NK-92 treated with Interleukin-12 subunit alpha and Interleukin-12 subunit beta, amount 100 ng/mL, for 24 hours (cell line): Measurements from ENCODE around the gene ME2.
"Not testable (repeated sequence)": the region's sequence is repeated elsewhere in the genome, so short reads cannot be mapped to it uniquely, and the experiment has no call there.

Source experiments
- DNase-seq: peaks from one replicate; lab custom pipeline; 2025; lab: John Stamatoyannopoulos, UW

The ME2 gene

DNA sequence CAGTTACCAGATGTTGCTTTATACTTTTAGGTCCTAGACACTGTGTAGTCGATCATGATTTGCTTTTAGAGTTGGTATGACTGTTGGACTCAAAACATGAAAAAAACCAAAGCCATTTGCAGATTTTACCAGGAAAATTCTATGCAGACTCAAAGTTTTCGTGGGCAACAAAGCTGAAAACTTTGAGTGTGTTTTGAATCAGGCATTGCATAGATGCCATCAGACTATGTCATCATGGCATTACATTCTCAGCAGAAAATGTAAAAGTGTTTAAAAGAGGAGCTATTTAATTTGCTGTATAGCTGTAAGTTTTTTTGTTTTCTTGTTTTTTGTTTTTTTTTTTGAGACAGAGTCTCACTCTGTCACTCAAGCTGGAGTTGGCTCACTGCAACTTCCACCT is 45.5 kb downstream of the ME2 start:
- DNase-seq = no peak

- DNase-seq = no peak
Measured at GRCh38 chr18:50926521-50926920, 47.6 kb downstream of the ME2 start.

GRCh38 chr18:50928551-50928950 is 49.6 kb downstream of the ME2 start:
- DNase-seq = no peak

- DNase-seq = no peak
Measured at GRCh38 chr18:50933684-50934083, 54.8 kb downstream of the ME2 start.

DNA sequence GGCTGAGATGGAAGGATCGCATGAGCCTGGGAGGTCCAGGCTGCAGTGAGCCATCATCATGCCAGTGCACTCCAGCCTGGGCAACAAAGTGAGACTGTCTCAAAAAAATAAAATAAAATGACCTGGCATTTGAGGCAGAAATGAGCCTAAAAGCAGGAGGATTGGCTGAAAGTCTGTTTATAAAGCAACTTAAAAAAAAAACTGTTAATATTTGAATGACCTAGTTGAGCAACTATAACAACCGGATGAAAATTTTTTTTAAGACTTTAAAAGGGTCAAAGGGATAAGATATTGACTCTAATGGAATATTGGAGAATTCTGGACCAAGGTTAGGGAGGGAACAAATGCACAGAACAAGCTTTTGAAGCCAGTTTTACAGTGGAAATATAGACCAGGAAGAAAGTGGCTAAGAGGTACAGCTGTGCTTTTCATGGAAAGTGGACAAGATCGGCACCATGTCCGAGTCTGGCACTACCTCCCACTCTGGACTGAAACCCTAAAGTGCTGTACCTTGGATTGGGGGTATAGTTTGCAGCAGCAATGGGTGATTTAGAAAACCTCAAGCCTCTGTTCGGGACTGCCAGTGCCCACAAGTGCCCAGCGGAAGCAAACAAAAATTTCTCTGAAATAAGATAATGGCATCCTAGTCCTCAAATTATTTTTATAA is 55.8 kb downstream of the ME2 start:
- no peak for DNase-seq

DNA sequence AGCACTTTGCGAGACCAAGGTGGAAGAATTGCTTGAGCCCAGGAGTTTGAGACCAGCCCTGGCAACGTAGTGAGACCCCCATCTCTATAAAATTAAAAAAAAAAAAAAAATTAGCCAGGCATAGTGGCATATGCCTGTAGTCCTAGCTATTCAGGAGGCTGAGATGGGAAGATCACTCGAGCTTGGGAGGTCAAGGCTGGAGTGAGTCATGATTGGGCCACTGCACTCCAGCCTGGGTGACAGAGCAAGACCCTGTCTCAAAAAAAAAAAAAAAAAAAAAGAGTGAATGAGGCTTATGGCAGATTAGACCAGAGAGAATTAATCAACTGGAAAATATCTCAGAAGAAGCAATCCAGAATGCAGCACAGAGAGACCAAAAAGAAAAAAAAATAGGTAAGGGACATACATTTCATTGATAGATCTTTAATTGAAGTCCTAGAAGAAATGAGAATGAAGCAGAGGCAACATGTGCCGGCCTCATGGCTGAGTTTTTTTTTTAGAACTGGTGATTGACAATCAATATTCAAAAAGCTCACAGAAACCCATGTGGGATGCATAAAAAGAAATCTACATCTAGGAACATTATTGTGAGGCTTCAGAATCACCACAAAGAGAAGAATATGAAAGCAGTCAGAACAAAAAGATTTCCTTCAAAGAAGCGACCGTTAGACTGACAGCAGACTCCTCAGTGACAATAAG is 56.7 kb downstream of the ME2 start:
- no peak for DNase-seq

DNA sequence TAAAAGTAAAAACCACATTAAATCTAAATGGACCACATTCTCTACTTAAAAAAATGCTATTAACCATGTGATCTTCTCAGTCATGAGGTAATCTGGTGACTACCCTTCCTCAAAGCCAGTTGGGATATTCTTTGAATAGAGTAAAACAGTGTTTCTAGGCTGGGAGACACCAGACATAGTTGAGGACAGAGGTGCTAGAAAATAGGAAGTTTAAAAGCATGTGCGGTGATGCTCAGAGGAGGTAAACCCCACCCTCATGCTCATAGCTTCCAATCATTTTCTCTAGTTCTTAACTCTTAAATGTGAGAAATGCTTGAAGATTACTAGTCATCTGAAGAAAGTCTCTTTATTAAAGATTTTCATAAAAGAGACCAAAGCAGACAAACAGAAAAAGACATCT is 58.3 kb downstream of the ME2 start:
- no peak for DNase-seq

GRCh38 chr18:50938912-50939311 is 60.0 kb downstream of the ME2 start:
- DNase-seq = no peak

DNA sequence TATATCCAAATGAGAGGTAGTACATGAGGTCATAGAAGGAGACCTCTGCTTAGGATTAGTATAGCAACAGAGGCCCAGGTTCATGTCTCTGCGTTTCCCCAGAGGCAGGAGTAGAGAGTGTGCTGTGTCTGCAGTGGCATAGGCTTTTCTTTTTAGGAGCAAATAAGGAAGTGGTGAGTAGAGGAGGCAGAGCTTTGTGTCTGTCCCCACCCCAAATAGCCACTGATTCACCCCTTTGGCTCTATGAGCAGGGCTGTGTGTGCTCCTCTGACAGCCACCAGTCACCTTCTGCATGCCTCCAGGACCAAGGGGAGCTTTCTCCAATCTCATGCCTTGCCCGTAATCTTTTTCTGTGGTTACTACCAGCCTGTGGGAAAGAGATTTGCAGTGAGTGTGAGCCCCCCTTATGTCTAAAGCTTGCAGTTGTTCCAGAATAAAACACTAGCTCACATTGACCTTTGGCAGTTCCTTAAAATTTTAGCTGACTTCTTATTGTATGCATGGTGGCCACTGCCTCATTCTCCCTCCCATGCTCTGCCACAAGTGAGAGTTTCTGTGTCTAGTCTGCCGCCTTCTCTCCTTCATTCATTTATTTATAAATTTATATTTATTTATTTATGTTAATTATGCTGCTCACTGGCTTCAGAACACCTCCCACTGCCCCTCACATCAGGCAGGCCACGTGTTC is 65.5 kb downstream of the ME2 start:
- DNase-seq = no peak

- DNase-seq = not testable (repeated sequence)
Measured at GRCh38 chr18:50945918-50946317, 67.0 kb downstream of the ME2 start.

DNA sequence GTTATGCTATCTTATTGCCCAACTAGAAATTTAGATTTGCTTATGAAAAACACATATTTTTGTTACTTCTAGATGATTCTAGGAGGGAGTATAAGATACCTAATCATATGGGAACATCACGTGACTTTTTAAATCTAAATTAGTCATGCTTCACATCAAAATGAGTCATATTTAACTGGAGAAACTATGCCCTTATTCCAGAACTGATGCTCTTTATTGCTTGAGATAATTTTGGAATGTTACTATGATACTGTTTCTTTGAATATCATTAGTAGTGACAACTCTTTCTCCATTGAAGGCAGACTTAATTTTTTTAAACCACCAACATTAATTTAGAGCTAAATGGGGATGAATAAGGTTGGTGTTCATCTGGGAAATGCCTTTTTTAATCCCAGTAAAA is 69.0 kb downstream of the ME2 start:
- no peak for DNase-seq

GRCh38 chr18:50949185-50949584 is 70.3 kb downstream of the ME2 start:
- no peak for DNase-seq

DNA sequence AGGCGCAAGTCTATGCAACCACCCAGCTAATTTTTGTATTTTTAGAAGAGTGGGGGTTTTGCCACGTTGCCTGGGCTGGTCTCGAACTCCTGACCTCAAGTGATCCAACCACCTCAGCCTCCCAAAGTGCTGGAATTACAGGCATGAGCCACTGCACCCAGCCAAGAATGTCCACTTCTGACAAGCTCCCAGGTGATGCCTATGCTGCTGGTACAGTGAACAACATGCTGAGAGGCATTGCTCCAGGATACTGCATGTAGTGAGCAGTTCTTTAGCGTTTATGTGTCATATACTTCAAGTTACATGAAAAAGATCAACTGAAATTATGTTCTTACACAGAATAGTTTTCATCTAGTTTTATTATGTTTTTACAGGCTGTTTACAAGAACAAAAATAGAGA is 71.7 kb downstream of the ME2 start:
- DNase-seq = no peak

DNA sequence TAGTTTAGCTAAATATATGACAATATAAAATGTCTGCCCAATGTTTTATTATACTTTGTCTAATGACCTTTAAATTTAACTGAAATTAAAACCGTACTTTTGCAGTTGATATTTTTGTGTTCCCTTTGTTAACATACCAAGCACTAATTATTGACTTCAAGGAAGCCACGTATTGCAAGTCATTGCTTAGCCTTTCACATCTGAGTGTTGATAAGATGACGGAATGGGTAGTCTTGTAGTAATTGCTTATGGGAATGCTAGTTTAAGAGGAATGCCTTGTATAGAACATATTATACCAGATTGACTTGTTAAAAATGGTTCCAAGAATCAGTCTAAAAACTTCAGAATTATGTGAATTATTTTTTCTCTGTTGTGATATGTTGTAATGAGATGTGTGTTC is 74.9 kb downstream of the ME2 start:
- DNase-seq = no peak

GRCh38 chr18:50955253-50955652 is 76.3 kb downstream of the ME2 start:
- no peak for DNase-seq

DNA sequence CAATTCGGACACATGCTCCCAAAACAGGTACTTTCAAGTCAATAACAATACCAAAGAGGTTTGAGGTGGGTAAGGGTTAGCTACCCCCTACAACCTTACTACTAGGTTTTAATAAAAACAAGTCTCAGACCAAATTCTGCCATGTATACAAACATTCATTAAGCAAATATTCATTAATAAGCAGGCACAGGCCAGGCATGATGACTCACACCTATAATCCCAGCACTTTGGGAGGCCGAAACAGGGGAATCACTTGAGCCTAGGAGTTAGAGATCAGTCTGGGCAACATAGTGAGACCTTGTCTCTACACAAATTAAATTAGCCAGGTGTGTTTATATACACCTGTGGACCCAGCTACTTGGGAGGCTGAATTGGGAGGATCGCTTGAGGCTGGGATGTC is 77.2 kb downstream of the ME2 start:
- DNase-seq = no peak

- DNase-seq = no peak
Measured at GRCh38 chr18:50961974-50962373, 83.1 kb downstream of the ME2 start.

- DNase-seq = peak; percentile 55
Measured at GRCh38 chr18:50967714-50968661, 89.1 kb downstream of the ME2 start, which contains the start of gene ELAC1. TSS of gene ELAC1 (plus strand) at chr18:50968040. CDS start at chr18:50974405, 6,365 bp downstream.

DNA sequence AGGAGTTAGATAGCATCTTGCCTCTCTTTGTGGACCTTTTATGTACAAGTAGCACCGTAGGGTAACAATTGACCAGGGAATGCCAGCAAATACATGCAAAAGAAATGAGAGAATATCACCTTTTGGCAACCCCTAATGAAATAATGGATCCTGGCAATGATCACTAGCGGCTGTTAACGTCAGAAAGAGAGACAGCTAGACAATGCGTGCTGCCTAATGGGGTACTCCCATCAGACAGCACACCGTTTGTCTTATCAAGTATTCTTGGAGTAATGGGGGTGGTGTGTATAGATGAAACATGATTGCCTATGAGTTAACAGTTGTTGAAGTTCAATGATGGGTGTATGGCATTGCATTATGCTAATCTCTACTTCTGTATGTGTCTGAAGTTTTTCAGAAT is 90.5 kb downstream of the ME2 start:
- DNase-seq = no peak

DNA sequence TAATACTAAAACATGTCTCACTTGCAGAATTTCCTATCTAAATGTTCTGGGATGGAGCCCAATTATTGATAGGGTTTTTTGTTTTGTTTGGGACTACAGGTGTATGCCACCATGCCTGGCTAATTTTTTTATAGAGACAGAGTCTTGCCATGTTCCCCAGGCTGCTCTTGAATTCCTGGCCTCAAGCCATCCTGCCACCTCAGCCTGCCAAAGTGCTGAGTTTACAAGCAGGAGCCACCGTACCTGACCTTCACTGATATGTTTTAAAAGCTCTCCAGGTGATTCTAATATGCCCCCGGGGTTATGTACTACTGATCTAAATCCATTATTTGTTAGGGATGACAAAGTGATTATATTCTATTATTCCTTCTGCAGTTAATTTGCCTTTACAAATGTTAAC is 91.1 kb downstream of the ME2 start:
- DNase-seq = no peak

DNA sequence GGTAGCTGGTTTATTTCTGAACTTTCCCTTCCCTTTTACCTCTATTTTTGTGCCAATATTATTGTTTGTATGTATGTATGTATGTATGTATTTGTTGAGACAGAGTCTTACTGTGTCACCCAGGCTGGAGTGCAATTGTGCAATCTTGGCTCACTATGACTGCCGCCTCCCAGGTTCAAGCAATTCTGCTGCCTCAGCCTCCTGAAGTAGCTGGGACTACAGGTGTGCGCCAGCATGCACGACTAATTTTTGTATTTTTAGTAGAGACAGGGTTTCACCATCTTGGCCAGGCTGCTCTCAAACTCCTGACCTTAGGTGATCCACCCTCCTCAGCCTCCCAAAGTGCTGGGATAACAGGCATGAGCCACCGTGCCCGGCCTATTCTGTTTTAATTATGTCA is 93.5 kb downstream of the ME2 start:
- not testable (repeated sequence) for DNase-seq
